Activated naive CD4-positive, alpha-beta T cell treated with anti-CD3 and anti-CD28 coated beads for 36 hours (primary cell): Measurements from ENCODE around the gene GCH1. TPM values are rescaled to one million over a fixed set of nuclear protein-coding genes. Genes with fewer than 3 reads are reported as not detected.
"Not testable (repeated sequence)": the region's sequence is repeated elsewhere in the genome, so short reads cannot be mapped to it uniquely, and the experiment has no call there.

ENCODE experiments used
- CTCF ChIA-PET: fragments of 350-600 bp; sonication (Branson Sonifier 250); formaldehyde crosslinking; loops from one replicate; lab custom pipeline; 2021; ENCODE audit warnings: antibody characterized with exemption; lab: Charles Lee
- DNase-seq: peaks from one replicate; pipeline ENCODE4 v3.0.0-alpha.2; 2020
- H3K27ac Mint-ChIP-seq: one replicate; pipeline ENCODE4 v1.8.0; 2021; ENCODE audit warnings: mild to moderate bottlenecking, mixed read lengths
- H3K27me3 Mint-ChIP-seq: one replicate; pipeline ENCODE4 v1.8.0; 2021; ENCODE audit warnings: low read depth, mixed read lengths
- H3K36me3 Mint-ChIP-seq: one replicate; pipeline ENCODE4 v1.8.0; 2021; ENCODE audit warnings: low read depth, mixed read lengths
- H3K4me1 Mint-ChIP-seq: one replicate; pipeline ENCODE4 v1.8.0; 2021; ENCODE audit warnings: low read depth, mixed read lengths
- H3K4me3 Mint-ChIP-seq: one replicate; pipeline ENCODE4 v1.8.0; 2021; ENCODE audit warnings: mild to moderate bottlenecking, moderate library complexity, mixed read lengths
- H3K9me3 Mint-ChIP-seq: one replicate; pipeline ENCODE4 v1.8.0; 2021; ENCODE audit warnings: mixed read lengths
- intact Hi-C: fragments of 100-400 bp; cut with micrococcal nuclease; formaldehyde crosslinking; loops from one replicate; pipeline ENCODE4 v1.15.1; 2023
- total RNA-seq, 2 experiments: library from RNA; stranded (reverse); gene quantifications; one replicate each; pipeline ENCODE4 v1.2.3, GENCODE V29; 2021

Gene GCH1
- total RNA-seq, 2 experiments from 2014 or later = 56.8 to 57.3 TPM

DNA sequence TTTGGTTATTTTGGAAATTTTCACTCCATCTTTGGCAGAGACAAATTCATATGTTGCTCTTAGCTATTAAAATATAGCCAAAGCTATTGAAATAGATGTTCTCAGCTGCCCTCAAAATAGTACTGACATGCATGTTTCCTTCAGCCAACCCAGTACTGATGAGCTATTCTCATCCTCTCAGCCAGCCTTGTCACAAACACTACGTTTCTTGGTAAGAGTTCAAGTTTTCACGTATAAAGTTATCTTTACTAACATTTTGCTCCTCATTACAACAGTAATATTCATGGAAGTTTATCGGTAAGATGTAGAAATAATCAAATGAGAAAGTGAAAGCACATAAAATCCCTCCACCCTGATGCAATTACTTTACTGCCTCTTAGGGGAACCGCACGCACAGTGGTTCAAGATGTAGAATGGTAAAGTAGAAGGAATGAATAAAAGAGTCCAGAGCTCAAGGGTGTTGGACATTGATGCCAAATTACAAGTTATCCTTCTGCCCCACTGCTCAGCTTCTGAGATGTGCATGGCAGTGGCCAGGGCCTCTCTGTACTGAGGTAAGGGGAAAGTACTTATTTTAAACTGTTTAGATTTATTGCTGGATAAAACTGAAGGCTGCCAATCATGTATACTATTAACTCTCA, 20.7 kb downstream of the GCH1 start:
- Mint-ChIP-seq H3K4me1 (peaks cover 32% of the 10 kb centered on the region), H3K27me3 (no peaks in the 10 kb centered on the region), H3K27ac (peak overlapping the region; percentile 96), H3K9me3 (no peaks in the 10 kb centered on the region), H3K36me3 (no peaks in the 10 kb centered on the region), H3K4me3 (peak overlapping the region; percentile 78)
- DNase-seq = peak; percentile 51
- intact Hi-C loops = loop anchor here (1.0 to 10.0 kb wide), 10 partner anchors 11 to 703 kb away; partner anchors contain the start of genes CDKN3, FBXO34, GCH1 and KTN1
- CTCF ChIA-PET = interaction anchor here (0.7 to 2.9 kb wide), 13 partner anchors 9 to 318 kb away, joined by 3 to 19 read pairs (median 3); partner anchors contain the start of genes GCH1, MAPK1IP1L and SAMD4A

DNA sequence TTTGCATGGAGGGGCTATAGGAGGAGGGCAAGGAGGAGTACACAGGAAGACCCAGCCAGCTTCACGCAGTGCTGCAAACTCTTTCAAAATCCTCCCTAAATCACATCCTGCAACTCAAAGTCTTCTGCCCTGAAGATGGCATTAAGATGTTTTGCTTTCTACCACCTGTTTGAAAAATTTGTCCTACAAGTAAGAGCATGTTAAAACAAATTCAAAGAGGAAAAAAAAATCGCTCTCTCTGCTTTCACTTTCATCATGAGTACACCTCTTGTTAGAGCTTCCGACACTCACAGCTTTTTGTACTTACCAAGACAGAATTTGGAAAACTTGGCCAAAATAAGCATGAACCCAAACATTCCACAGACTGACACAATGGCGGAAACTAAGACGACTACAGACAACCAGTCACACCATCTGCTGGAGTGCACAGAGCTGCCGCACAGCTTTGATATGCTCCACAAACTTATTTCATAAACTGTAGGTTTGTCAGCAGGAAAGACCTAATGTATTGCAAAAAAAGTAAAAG, 21.3 kb downstream of the GCH1 start:
- Mint-ChIP-seq H3K27ac (peak overlapping the region; percentile 96), H3K36me3 (no peaks in the 10 kb centered on the region), H3K9me3 (no peaks in the 10 kb centered on the region), H3K4me3 (peak overlapping the region; percentile 78), H3K4me1 (peaks cover 34% of the 10 kb centered on the region), H3K27me3 (no peaks in the 10 kb centered on the region)
- intact Hi-C loops = loop anchor here (1.0 to 10.0 kb wide), 10 partner anchors 12 to 704 kb away; partner anchors contain the start of genes CDKN3, FBXO34, GCH1 and KTN1
- CTCF ChIA-PET = interaction anchor here (0.7 to 2.9 kb wide), 13 partner anchors 9 to 317 kb away, joined by 3 to 19 read pairs (median 3); partner anchors contain the start of genes GCH1, MAPK1IP1L and SAMD4A
- peak; percentile 38 for DNase-seq

DNA sequence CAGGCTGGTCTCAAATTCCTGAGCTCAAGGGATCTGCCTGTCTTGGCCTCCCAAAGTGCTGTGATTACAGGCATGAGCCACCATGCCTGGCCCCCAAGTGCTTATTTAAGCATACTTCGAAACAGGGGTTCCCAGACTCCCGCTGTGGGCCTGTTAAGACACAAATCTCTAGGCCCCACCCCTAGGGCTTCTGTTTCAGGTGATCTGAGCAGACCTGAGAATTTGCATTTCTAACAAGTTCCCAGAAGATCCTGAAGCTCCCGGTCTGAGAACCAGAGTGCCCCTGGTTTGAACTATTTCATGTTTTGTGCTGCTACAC, 25.0 kb downstream of the GCH1 start:
- Mint-ChIP-seq H3K4me1 (peaks cover 29% of the 10 kb centered on the region), H3K36me3 (peaks cover 5% of the 10 kb centered on the region), H3K4me3 (no peak overlapping the region), H3K9me3 (no peaks in the 10 kb centered on the region), H3K27me3 (no peaks in the 10 kb centered on the region), H3K27ac (no peak overlapping the region)
- CTCF ChIA-PET = no interaction called here
- intact Hi-C loops = no loop called here
- DNase-seq = no peak

GRCh38 chr14:54877015-54877702, 25.5 kb downstream of the GCH1 start:
- H3K4me1 Mint-ChIP-seq = peaks cover 28% of the 10 kb centered on the region
- no peaks in the 10 kb centered on the region for H3K9me3 Mint-ChIP-seq
- no peak for DNase-seq
- H3K27ac Mint-ChIP-seq = no peak overlapping the region
- intact Hi-C loops = no loop called here
- H3K4me3 Mint-ChIP-seq = no peak overlapping the region
- H3K27me3 Mint-ChIP-seq = no peaks in the 10 kb centered on the region
- H3K36me3 Mint-ChIP-seq = peaks cover 5% of the 10 kb centered on the region
- CTCF ChIA-PET = interaction anchor here (0.9 kb wide), 1 partner anchor 64 kb away, joined by 3 read pairs; no protein-coding TSS in a partner anchor

GRCh38 chr14:54875648-54876047, 27.0 kb downstream of the GCH1 start:
- CTCF ChIA-PET, H3K9me3 Mint-ChIP-seq, H3K4me3 Mint-ChIP-seq, H3K27me3 Mint-ChIP-seq, intact Hi-C loops, H3K36me3 Mint-ChIP-seq, DNase-seq, H3K27ac Mint-ChIP-seq: not testable (repeated sequence)
- peaks cover 31% of the 10 kb centered on the region for H3K4me1 Mint-ChIP-seq

DNA sequence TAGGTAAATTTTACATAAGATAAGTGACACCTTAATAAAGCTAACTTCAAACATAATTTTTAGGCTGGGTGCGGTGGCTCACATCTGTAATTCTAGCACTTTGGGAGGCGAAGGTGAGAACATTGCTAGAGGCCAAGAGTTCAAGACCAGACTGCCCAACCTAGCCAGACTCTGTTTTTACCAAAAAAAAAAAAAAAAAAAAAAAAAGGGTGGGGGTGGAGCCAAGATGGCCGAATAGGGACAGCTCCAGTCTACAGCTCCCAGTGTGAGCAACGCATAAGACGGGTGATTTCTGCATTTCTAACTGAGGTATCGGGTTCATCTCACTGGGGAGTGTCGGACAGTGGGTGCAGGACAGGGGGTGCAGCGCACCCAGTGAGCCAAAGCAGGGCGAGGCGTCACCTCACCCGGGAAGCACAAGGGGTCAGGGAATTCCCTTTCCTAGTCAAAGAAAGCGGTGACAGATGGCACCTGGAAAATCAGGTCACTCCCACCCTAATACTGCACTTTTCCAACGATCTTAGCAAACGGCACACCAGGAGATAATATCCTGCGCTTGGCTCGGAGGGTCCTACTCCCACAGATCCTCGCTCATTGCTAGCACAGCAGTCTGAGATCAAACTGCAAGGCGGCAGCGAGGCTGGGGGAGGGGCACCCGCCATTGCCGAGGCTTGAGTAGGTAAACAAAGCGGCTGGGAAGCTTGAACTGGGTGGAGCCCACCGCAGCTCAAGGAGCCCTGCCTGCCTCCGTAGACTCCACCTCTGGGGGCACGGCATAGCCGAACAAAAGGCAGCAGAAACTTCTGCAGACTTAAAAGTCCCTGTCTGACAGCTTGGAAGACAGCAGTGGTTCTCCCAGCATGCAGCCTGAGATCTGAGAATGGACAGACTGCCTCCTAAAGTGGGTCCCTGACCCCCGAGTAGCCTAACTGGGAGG, 32.2 kb downstream of the GCH1 start:
- H3K9me3 Mint-ChIP-seq, H3K36me3 Mint-ChIP-seq, H3K27me3 Mint-ChIP-seq, H3K27ac Mint-ChIP-seq, DNase-seq, intact Hi-C loops: not testable (repeated sequence)
- peak overlapping the region; percentile 54 for H3K4me3 Mint-ChIP-seq
- peaks cover 35% of the 10 kb centered on the region for H3K4me1 Mint-ChIP-seq
- CTCF ChIA-PET = interaction anchor here (0.6 to 0.7 kb wide), 3 partner anchors 131 to 600 kb away, joined by 3 read pairs; partner anchors contain the start of gene GMFB

GRCh38 chr14:54867011-54867410, 35.6 kb downstream of the GCH1 start:
- Mint-ChIP-seq H3K4me1 (peaks cover 19% of the 10 kb centered on the region), H3K27ac (no peak overlapping the region), H3K4me3 (no peak overlapping the region), H3K9me3 (no peaks in the 10 kb centered on the region), H3K36me3 (peaks cover 6% of the 10 kb centered on the region), H3K27me3 (no peaks in the 10 kb centered on the region)
- DNase-seq = no peak
- CTCF ChIA-PET = interaction anchor here (1.6 kb wide), 1 partner anchor 36 kb away, joined by 6 read pairs; the partner anchor contains the start of gene GCH1
- intact Hi-C loops = no loop called here

DNA sequence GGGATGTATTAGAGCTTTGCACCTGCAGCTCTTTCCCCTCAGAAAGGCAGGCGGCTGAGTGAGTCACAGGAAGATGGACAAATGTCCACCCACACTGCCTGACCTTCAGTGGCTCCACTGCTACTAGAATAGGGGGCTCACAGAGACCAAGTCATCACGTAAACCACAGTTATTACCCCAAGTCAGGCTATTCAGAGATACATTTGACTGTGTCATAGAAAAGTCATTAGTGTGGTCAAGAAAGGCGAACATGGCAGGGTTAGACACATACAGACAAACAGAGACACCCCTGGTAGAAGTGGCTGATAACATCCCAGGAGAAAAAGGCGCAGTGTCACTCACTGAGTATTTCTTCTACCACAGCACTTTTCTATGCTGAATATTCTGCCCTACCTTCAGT, 36.0 kb downstream of the GCH1 start:
- Mint-ChIP-seq H3K4me3 (no peak overlapping the region), H3K27ac (no peak overlapping the region), H3K9me3 (no peaks in the 10 kb centered on the region), H3K4me1 (peaks cover 19% of the 10 kb centered on the region), H3K36me3 (peaks cover 8% of the 10 kb centered on the region), H3K27me3 (no peaks in the 10 kb centered on the region)
- intact Hi-C loops = no loop called here
- DNase-seq = no peak
- CTCF ChIA-PET = interaction anchor here (1.0 to 1.6 kb wide), 2 partner anchors 9 to 36 kb away, joined by 4 to 6 read pairs; partner anchors contain the start of gene GCH1

DNA sequence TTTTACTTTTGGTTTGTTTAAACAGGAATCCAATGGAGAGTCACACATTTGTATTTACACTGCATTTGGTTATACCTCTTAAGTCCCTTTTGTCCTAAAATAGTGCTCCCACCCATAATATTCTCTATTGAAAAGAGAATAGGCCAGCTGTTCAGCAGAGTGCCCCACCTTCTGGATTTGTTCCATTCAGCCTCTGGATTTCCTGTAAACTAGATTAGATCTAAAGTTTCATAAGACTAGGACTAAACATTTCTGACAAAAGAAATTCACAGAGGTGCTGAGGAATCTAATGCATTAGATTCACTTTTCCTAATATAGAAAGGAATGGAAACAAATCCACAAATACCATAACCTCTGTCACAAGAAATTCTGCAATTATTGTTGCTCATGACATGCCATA, 38.1 kb downstream of the GCH1 start:
- H3K4me3 Mint-ChIP-seq = no peak overlapping the region
- peaks cover 6% of the 10 kb centered on the region for H3K4me1 Mint-ChIP-seq
- CTCF ChIA-PET = no interaction called here
- DNase-seq = no peak
- no peak overlapping the region for H3K27ac Mint-ChIP-seq
- H3K36me3 Mint-ChIP-seq = peaks cover 8% of the 10 kb centered on the region
- H3K27me3 Mint-ChIP-seq = no peaks in the 10 kb centered on the region
- H3K9me3 Mint-ChIP-seq = no peaks in the 10 kb centered on the region
- intact Hi-C loops = no loop called here

DNA sequence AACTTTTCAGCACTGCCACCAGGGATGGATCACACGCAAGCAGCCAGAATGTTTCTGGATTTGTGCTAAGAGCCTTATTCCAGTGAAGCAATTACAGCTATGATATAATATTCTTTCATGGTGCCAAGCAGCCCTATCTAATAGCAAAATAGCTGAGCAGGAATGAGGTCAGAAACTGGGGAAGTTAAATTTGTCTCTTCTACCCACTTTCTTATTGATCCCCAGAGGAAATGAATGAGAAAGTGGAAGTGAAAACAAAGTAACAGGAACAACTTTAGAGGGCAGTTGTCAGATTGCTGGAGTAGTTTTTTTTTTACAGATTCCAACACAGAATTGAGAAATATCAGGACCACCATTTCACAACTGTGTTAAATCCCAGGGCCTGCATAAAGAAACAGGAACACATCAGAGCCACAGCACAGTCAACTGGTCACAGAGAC, 44.8 kb downstream of the GCH1 start:
- CTCF ChIA-PET = interaction anchor here (1.6 kb wide), 1 partner anchor 8 kb away, joined by 4 read pairs; no protein-coding TSS in a partner anchor
- no peak overlapping the region for H3K4me3 Mint-ChIP-seq
- H3K4me1 Mint-ChIP-seq = peaks cover 13% of the 10 kb centered on the region
- no peak for DNase-seq
- intact Hi-C loops = no loop called here
- no peak overlapping the region for H3K27ac Mint-ChIP-seq
- no peaks in the 10 kb centered on the region for H3K27me3 Mint-ChIP-seq
- H3K36me3 Mint-ChIP-seq = peaks cover 11% of the 10 kb centered on the region
- no peaks in the 10 kb centered on the region for H3K9me3 Mint-ChIP-seq

DNA sequence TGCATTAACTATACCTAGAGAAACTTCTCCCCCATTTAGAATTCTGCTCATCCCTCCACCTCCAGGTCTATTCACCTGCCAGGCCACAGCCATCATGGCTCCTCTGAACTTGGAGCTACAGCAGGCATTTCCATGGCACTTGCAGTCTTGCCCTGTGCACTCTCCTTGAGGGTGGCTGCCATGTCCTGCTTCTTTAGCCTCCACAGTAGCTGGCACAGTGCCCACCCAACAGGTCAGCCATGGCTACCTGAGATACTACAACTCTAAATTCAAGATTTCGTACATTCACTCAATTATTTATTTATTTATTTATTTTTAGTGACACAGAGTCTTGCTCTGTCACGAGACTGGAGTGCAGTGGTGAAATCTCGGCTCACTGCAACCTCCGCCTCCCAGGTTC, 46.5 kb downstream of the GCH1 start:
- DNase-seq = no peak
- no peak overlapping the region for H3K27ac Mint-ChIP-seq
- CTCF ChIA-PET = no interaction called here
- H3K27me3 Mint-ChIP-seq = no peaks in the 10 kb centered on the region
- peaks cover 13% of the 10 kb centered on the region for H3K4me1 Mint-ChIP-seq
- no peak overlapping the region for H3K4me3 Mint-ChIP-seq
- no peaks in the 10 kb centered on the region for H3K9me3 Mint-ChIP-seq
- intact Hi-C loops = no loop called here
- peaks cover 11% of the 10 kb centered on the region for H3K36me3 Mint-ChIP-seq
